ENCODE data around the gene TMTC3. TPM values are rescaled to one million over a fixed set of nuclear protein-coding genes. Genes with fewer than 3 reads are reported as not detected.
"Not testable (repeated sequence)": the region's sequence is repeated elsewhere in the genome, so short reads cannot be mapped to it uniquely, and the experiment has no call there.

Gene TMTC3
- polyA plus RNA-seq, 1 of the 3 experiments (the other 2 are of a cell fraction): 2.8 TPM

DNA sequence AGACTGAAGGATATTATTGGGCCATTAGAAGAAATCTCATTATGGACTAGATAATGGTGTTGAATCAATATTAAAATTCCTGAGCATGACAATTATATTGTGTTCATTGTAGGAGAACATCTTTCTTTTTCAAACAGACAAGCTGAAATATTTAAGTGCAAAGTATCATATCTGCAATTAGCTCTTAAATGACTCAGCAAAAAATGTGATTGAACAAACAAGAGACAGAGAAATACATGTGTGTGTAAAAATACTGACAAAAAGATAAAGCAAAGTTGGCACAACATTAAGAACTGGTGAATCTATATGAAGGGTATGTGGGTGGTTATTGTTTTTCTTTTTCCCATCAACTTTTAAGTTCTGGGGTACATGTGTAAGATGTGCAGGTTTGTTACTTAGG lies 9.7 kb upstream of the TMTC3 start:
- ChIA-PET POLR2A (interaction anchor here (0.6 kb wide), 1 partner anchor 9 kb away, joined by 3 read pairs; no protein-coding TSS in a partner anchor), CTCF (interaction anchor here (0.6 kb wide), 1 partner anchor 142 kb away, joined by 3 read pairs; no protein-coding TSS in a partner anchor)
- Histone ChIP-seq H3K4me1 (ENCODE audit: control insufficient read depth in 1 of 2, insufficient read depth in 2 of 2, low read depth in 1 of 2, low read length in 1 of 2) (no peaks in the 10 kb centered on the region), H3K36me3 (replicated peaks in 1 of 2; ENCODE audit: control insufficient read depth in 1 of 2, insufficient read depth in 2 of 2, low read length in 1 of 2) (peaks cover 62 to 68% of the 10 kb centered on the region in 2 experiments), H4K20me1 (ENCODE audit: insufficient read depth) (no peaks in the 10 kb centered on the region), H3K9ac (no peak overlapping the region), H3F3A (replicated peaks; ENCODE audit: insufficient read depth) (peaks cover 3% of the 10 kb centered on the region), H3K4me3 (ENCODE audit: low read depth in 2 of 2, low read length in 1 of 2) (no peak overlapping the region), H3K27me3 (ENCODE audit: insufficient read depth) (no peaks in the 10 kb centered on the region), H2AFZ (ENCODE audit: low read depth) (no peak overlapping the region), H3K4me2 (no peak overlapping the region), H3K9me2 (no peaks in the 10 kb centered on the region), H3K9me3 (no peaks in the 10 kb centered on the region), H3K79me2 (ENCODE audit: insufficient read depth) (no peaks in the 10 kb centered on the region), H3K27ac (ENCODE audit: low read depth in 2 of 2, low read length in 1 of 2) (no peak overlapping the region)
- TF ChIP-seq TEAD4 (IDR thresholded peaks at IDR 0.05; ENCODE audit: borderline replicate concordance, insufficient read depth): no peak
- TF ChIP-seq, protein P1, sequence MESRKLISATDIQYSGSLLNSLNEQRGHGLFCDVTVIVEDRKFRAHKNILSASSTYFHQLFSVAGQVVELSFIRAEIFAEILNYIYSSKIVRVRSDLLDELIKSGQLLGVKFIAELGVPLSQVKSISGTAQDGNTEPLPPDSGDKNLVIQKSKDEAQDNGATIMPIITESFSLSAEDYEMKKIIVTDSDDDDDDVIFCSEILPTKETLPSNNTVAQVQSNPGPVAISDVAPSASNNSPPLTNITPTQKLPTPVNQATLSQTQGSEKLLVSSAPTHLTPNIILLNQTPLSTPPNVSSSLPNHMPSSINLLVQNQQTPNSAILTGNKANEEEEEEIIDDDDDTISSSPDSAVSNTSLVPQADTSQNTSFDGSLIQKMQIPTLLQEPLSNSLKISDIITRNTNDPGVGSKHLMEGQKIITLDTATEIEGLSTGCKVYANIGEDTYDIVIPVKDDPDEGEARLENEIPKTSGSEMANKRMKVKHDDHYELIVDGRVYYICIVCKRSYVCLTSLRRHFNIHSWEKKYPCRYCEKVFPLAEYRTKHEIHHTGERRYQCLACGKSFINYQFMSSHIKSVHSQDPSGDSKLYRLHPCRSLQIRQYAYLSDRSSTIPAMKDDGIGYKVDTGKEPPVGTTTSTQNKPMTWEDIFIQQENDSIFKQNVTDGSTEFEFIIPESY (IDR thresholded peaks at IDR 0.05; ENCODE audit: borderline replicate concordance, low read depth): no peak
- TF ChIP-seq CHD2 (IDR thresholded peaks at IDR 0.05; ENCODE audit: low read length, partially characterized antibody): no peak
- no peak for TF ChIP-seq FOXJ3 (CRISPR knock-in tag; IDR thresholded peaks at IDR 0.05)
- no peak for TF ChIP-seq NFIC (IDR thresholded peaks at IDR 0.05; ENCODE audit: borderline replicate concordance)
- TF ChIP-seq, protein P2, sequence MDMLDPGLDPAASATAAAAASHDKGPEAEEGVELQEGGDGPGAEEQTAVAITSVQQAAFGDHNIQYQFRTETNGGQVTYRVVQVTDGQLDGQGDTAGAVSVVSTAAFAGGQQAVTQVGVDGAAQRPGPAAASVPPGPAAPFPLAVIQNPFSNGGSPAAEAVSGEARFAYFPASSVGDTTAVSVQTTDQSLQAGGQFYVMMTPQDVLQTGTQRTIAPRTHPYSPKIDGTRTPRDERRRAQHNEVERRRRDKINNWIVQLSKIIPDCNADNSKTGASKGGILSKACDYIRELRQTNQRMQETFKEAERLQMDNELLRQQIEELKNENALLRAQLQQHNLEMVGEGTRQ (IDR thresholded peaks at IDR 0.05; ENCODE audit: borderline replicate concordance, low read depth, low read length): no peak
- TF ChIP-seq CTCF (IDR thresholded peaks at IDR 0.05): no peak
- no peak for TF ChIP-seq POLR2AphosphoS5 (IDR thresholded peaks at IDR 0.05; ENCODE audit: low read depth, low read length)
- no peak for TF ChIP-seq MAX (IDR thresholded peaks at IDR 0.05; ENCODE audit: low read depth)
- no peak for TF ChIP-seq FOSL2 (IDR thresholded peaks at IDR 0.05; ENCODE audit: borderline replicate concordance, low read depth)
- no peak for TF ChIP-seq GATA2 (CRISPR knock-in tag; IDR thresholded peaks at IDR 0.05)
- no peak for TF ChIP-seq PBX3 (IDR thresholded peaks at IDR 0.05)
- DNase-seq: no peak

- H3K27ac ChIP-seq (ENCODE audit: low read depth in 2 of 2, low read length in 1 of 2); H3F3A ChIP-seq (replicated peaks; ENCODE audit: insufficient read depth); H2AFZ ChIP-seq (ENCODE audit: low read depth); DNase-seq; CTCF ChIA-PET; H3K9me3 ChIP-seq; H3K79me2 ChIP-seq (ENCODE audit: insufficient read depth); H3K9me2 ChIP-seq; H3K4me3 ChIP-seq (ENCODE audit: low read depth in 2 of 2, low read length in 1 of 2); H4K20me1 ChIP-seq (ENCODE audit: insufficient read depth); H3K9ac ChIP-seq; H3K4me1 ChIP-seq (ENCODE audit: control insufficient read depth in 1 of 2, insufficient read depth in 2 of 2, low read depth in 1 of 2, low read length in 1 of 2); H3K27me3 ChIP-seq (ENCODE audit: insufficient read depth); H3K4me2 ChIP-seq: not testable (repeated sequence)
- H3K36me3 ChIP-seq (replicated peaks in 1 of 2; ENCODE audit: control insufficient read depth in 1 of 2, insufficient read depth in 2 of 2, low read length in 1 of 2): peaks cover 59 to 65% of the 10 kb centered on the region in 2 experiments
- POLR2A ChIA-PET: interaction anchor here (0.7 kb wide), 1 partner anchor 905 kb away, joined by 4 read pairs; no protein-coding TSS in a partner anchor
- WGBS (ENCODE audit: low lambda C conversion rate): 100% methylated on average over 2 of the region's 2 CpGs
Observed at GRCh38 chr12:88133181-88133580, 8.9 kb upstream of the TMTC3 start.

GRCh38 chr12:88139711-88140110 lies 2.4 kb upstream of the TMTC3 start:
- H2AFZ ChIP-seq (ENCODE audit: low read depth); CTCF ChIA-PET; POLR2A ChIA-PET; H3K9ac ChIP-seq; H3K27ac ChIP-seq (ENCODE audit: low read depth in 2 of 2, low read length in 1 of 2); H3K4me1 ChIP-seq (ENCODE audit: control insufficient read depth in 1 of 2, insufficient read depth in 2 of 2, low read depth in 1 of 2, low read length in 1 of 2); DNase-seq; H3K4me2 ChIP-seq; H3K9me3 ChIP-seq; H3K9me2 ChIP-seq; H3K27me3 ChIP-seq (ENCODE audit: insufficient read depth); H3K4me3 ChIP-seq (ENCODE audit: low read depth in 2 of 2, low read length in 1 of 2); H4K20me1 ChIP-seq (ENCODE audit: insufficient read depth); H3F3A ChIP-seq (replicated peaks; ENCODE audit: insufficient read depth): not testable (repeated sequence)
- peaks cover 32% of the 10 kb centered on the region for H3K79me2 ChIP-seq (ENCODE audit: insufficient read depth)
- 92% methylated on average over 4 of the region's 4 CpGs for WGBS (ENCODE audit: low lambda C conversion rate)
- peaks cover 28 to 38% of the 10 kb centered on the region in 2 experiments for H3K36me3 ChIP-seq (replicated peaks in 1 of 2; ENCODE audit: control insufficient read depth in 1 of 2, insufficient read depth in 2 of 2, low read length in 1 of 2)

Data from SK-N-SH (cell line).